ENCODE data around the gene MT1H. TPM values are rescaled to one million over a fixed set of nuclear protein-coding genes. Genes with fewer than 3 reads are reported as not detected.
"Not testable (repeated sequence)": the region's sequence is repeated elsewhere in the genome, so short reads cannot be mapped to it uniquely, and the experiment has no call there.

MT1H gene
- total RNA-seq, 1 experiment from 2014 or later, result not detected

GRCh38 chr16:56665286-56666261 lies 4.0 kb upstream of the MT1H start:
- not testable (repeated sequence) for DNase-seq (ENCODE audit: low spot score)

GRCh38 chr16:56667581-56668571 lies 1.7 kb upstream of the MT1H start, which contains the start of gene MT1G:
Gene MT1G, minus strand, starts transcription at chr16:56668065. Its CDS starts 72 bp downstream, at chr16:56667993.
- no peak for DNase-seq (ENCODE audit: low spot score)

- no peak for DNase-seq (ENCODE audit: low spot score)
Measured at GRCh38 chr16:56669840-56670619, 416 bp downstream of the MT1H start.

- no peak for DNase-seq (ENCODE audit: low spot score)
Measured at GRCh38 chr16:56670620-56670934, 963 bp downstream of the MT1H start.

GRCh38 chr16:56671691-56672090 lies 2.1 kb downstream of the MT1H start:
- not testable (repeated sequence) for DNase-seq (ENCODE audit: low spot score)

GRCh38 chr16:56672171-56672570 lies 2.6 kb downstream of the MT1H start:
- not testable (repeated sequence) for DNase-seq (ENCODE audit: low spot score)

GRCh38 chr16:56672761-56673536 lies 3.3 kb downstream of the MT1H start:
- no peak for DNase-seq (ENCODE audit: low spot score)

GRCh38 chr16:56673921-56674320 lies 4.3 kb downstream of the MT1H start:
- DNase-seq (ENCODE audit: low spot score), result no peak

GRCh38 chr16:56674570-56674969 lies 5.0 kb downstream of the MT1H start:
- DNase-seq (ENCODE audit: low spot score), result not testable (repeated sequence)

GRCh38 chr16:56675685-56676210 lies 6.1 kb downstream of the MT1H start:
- no peak for DNase-seq (ENCODE audit: low spot score)

GRCh38 chr16:56677474-56677873 lies 7.9 kb downstream of the MT1H start:
- no peak for DNase-seq (ENCODE audit: low spot score)

- no peak for DNase-seq (ENCODE audit: low spot score)
Measured at GRCh38 chr16:56679078-56679730, 9.6 kb downstream of the MT1H start.

GRCh38 chr16:56679818-56680217 lies 10.2 kb downstream of the MT1H start:
- DNase-seq (ENCODE audit: low spot score), result peak; percentile 49

GRCh38 chr16:56681939-56682702 lies 12.5 kb downstream of the MT1H start, which contains the start of gene MT1X:
Gene MT1X, plus strand, starts transcription at chr16:56682470. Its CDS starts 71 bp downstream, at chr16:56682541.
- DNase-seq (ENCODE audit: low spot score), result peak; percentile 82

GRCh38 chr16:56682703-56683397 lies 13.2 kb downstream of the MT1H start:
- DNase-seq (ENCODE audit: low spot score), result no peak

GRCh38 chr16:56683424-56684172 lies 14.0 kb downstream of the MT1H start:
- DNase-seq (ENCODE audit: low spot score), result no peak

- DNase-seq (ENCODE audit: low spot score), result no peak
Measured at GRCh38 chr16:56684256-56684925, 14.8 kb downstream of the MT1H start.

Data from H4 (cell line).